ENCODE data around the gene IRGC. TPM values are rescaled to one million over a fixed set of nuclear protein-coding genes. Genes with fewer than 3 reads are reported as not detected.

The IRGC gene
- total RNA-seq, 4 donors from 2014 or later = not detected

DNA sequence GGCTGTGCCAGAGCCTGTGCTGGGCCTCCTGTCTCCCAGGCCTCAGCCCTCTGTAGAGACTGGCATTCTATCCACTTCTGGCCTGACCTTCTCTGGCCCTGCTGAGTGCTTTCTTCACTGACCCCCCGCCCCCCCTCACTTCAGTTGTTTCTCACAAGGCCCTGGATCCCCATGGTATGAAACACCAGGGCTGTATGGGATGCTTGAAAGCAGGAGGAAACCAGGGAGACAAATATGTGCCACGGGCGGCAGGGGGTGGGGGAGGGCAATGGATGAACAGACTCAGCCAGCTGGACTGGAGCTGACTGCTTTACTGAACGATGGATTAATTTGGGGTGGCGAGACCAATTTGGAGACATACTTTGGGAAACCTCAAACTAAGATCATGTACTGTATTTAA is 14.0 kb downstream of the IRGC start:
- TF ChIP-seq POLR2A (IDR thresholded peaks at IDR 0.05) (no peak), EP300 (IDR thresholded peaks at IDR 0.05) (no peak)
- TF ChIP-seq, protein P1, sequence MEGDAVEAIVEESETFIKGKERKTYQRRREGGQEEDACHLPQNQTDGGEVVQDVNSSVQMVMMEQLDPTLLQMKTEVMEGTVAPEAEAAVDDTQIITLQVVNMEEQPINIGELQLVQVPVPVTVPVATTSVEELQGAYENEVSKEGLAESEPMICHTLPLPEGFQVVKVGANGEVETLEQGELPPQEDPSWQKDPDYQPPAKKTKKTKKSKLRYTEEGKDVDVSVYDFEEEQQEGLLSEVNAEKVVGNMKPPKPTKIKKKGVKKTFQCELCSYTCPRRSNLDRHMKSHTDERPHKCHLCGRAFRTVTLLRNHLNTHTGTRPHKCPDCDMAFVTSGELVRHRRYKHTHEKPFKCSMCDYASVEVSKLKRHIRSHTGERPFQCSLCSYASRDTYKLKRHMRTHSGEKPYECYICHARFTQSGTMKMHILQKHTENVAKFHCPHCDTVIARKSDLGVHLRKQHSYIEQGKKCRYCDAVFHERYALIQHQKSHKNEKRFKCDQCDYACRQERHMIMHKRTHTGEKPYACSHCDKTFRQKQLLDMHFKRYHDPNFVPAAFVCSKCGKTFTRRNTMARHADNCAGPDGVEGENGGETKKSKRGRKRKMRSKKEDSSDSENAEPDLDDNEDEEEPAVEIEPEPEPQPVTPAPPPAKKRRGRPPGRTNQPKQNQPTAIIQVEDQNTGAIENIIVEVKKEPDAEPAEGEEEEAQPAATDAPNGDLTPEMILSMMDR (IDR thresholded peaks at IDR 0.05) = no peak
- Histone ChIP-seq H3K27me3 (no peaks in the 10 kb centered on the region), H3K36me3 (peaks cover 0 to 69% (median 10%) of the 10 kb centered on the region in 3 donors), H3K27ac (no peak overlapping the region), H3K4me1 (peaks cover 0 to 13% (median 0%) of the 10 kb centered on the region in 4 donors), H3K9me3 (no peaks in the 10 kb centered on the region), H3K4me3 (no peak overlapping the region)
- WGBS, 2 donors = 79 to 81% methylated on average over 5 of the region's 5 CpGs
- no peak for DNase-seq (ENCODE audit: low spot score in 2 of 2)

DNA sequence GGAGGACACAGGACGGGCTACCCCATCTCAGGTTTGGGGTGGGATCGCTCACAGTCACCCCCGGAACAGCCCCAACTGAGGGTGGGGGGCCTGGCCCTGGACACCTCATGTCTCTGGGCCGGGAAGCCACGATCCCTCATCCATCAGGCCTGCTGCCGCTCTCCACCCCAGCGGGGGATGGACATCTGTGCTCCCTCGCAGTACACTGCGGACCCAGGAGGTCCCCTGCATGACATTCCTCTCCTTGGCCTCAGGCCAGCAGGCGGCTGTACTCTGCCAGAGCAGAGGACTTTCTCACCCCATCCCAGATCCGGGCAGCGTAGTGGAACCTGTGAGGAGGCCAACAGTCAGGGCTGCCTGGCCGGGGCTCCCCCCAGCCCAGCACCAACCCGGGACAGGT is 15.5 kb downstream of the IRGC start:
- DNase-seq (ENCODE audit: low spot score in 2 of 2) = no peak
- no peaks in the 10 kb centered on the region for H3K9me3 ChIP-seq
- H3K36me3 ChIP-seq = peaks cover 0 to 77% (median 10%) of the 10 kb centered on the region in 3 donors

DNA sequence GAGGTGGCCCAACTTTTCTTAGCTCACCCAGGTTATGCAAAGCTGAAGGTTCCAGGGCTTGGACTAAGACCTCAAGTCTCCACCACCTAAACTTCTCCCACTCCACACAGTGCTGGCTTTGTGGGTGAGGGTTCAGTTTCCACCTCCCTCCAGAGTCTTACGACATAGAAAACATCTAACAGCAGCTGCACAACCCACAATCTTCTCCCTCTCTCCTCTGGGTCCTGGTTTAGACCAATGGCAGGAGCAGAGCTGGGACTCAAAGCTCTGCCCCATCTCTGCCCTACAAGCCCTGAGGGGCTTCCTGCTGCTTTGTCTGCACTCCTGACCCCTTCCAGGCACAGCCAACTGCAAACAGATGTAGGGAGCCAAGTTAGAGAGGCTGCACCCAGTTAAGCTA is 16.0 kb downstream of the IRGC start:
- Histone ChIP-seq H3K4me3 (no peak overlapping the region), H3K27me3 (no peaks in the 10 kb centered on the region), H3K36me3 (peaks cover 0 to 82% (median 10%) of the 10 kb centered on the region in 3 donors), H3K4me1 (peaks cover 0 to 13% (median 0%) of the 10 kb centered on the region in 4 donors), H3K27ac (no peak overlapping the region), H3K9me3 (no peaks in the 10 kb centered on the region)
- 21 to 60% methylated on average over 1 of the region's 1 CpG for WGBS, 2 donors
- TF ChIP-seq POLR2A (IDR thresholded peaks at IDR 0.05) (no peak), EP300 (IDR thresholded peaks at IDR 0.05) (no peak)
- TF ChIP-seq, protein P1 (IDR thresholded peaks at IDR 0.05) = no peak
- DNase-seq (ENCODE audit: low spot score in 2 of 2) = no peak

More for the DNA sequence above, 15.5 kb downstream of the IRGC start:
- Histone ChIP-seq H3K27me3 (no peaks in the 10 kb centered on the region), H3K4me3 (no peak overlapping the region), H3K27ac (no peak overlapping the region), H3K4me1 (peaks cover 0 to 13% (median 0%) of the 10 kb centered on the region in 4 donors)
- 80 to 83% methylated on average over 14 of the region's 14 CpGs for WGBS, 2 donors
- TF ChIP-seq, protein P1 (IDR thresholded peaks at IDR 0.05) = no peak
- TF ChIP-seq POLR2A (IDR thresholded peaks at IDR 0.05) (no peak), EP300 (IDR thresholded peaks at IDR 0.05) (no peak)

DNA sequence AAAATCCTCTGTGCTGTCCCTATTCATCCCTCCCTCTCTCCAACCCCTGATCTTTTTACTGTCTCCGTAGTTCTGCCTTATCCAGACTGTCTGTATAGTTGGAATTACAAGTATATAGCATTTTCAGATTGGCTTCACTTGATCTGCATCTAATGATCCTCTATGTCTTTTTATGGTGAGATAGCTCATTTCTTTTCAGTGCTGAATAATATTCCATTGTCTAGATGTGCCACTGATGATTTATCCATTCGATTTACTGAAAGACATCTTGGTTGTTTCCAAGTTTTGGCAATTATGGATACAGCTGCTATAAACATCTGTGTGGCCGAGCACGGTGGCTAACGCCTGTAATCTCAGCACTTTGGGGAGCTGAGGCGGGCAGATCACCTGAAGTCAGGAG is 19.1 kb downstream of the IRGC start:
- H3K27ac ChIP-seq = no peak overlapping the region
- no peaks in the 10 kb centered on the region for H3K27me3 ChIP-seq
- WGBS, 2 donors = 96 to 97% methylated on average over 6 of the region's 6 CpGs
- DNase-seq (ENCODE audit: low spot score in 2 of 2) = no peak
- peaks cover 0 to 22% (median 0%) of the 10 kb centered on the region in 4 donors for H3K4me1 ChIP-seq
- TF ChIP-seq POLR2A (IDR thresholded peaks at IDR 0.05) (no peak), EP300 (IDR thresholded peaks at IDR 0.05) (no peak)
- TF ChIP-seq, protein P1 (IDR thresholded peaks at IDR 0.05) = no peak
- H3K9me3 ChIP-seq = no peaks in the 10 kb centered on the region
- H3K4me3 ChIP-seq = no peak overlapping the region
- peaks cover 0 to 90% (median 24%) of the 10 kb centered on the region in 3 donors for H3K36me3 ChIP-seq

DNA sequence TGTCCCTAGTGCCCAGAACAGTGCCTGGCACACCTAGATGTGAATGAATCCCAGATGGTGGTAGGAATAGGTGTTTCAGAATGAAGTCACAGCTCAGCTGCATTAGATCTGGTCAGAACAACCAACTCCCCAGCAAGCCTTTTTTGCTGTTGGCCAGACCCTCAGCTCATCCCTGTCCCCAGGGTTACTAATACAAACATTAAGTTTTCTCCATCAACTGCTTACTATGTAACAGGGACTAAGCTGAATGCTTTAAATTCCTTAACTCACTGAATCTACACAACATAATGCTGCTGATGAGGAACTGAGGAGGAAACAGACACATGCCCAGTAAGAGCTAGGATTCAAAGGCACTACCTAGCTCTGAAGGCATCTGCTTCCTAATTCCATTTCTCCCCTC is 20.1 kb downstream of the IRGC start:
- TF ChIP-seq, protein P1 (IDR thresholded peaks at IDR 0.05) = no peak
- TF ChIP-seq EP300 (IDR thresholded peaks at IDR 0.05) (no peak), POLR2A (IDR thresholded peaks at IDR 0.05) (no peak)
- peaks cover 0 to 90% (median 26%) of the 10 kb centered on the region in 3 donors for H3K36me3 ChIP-seq
- DNase-seq (ENCODE audit: low spot score in 2 of 2) = no peak
- no peak overlapping the region for H3K4me3 ChIP-seq
- H3K27ac ChIP-seq = no peak overlapping the region
- H3K27me3 ChIP-seq = no peaks in the 10 kb centered on the region
- H3K9me3 ChIP-seq = no peaks in the 10 kb centered on the region
- H3K4me1 ChIP-seq = peaks cover 0 to 22% (median 0%) of the 10 kb centered on the region in 4 donors
